Measurements from ENCODE around the gene FOXL2NB. TPM values are rescaled to one million over a fixed set of nuclear protein-coding genes. Genes with fewer than 3 reads are reported as not detected.
A peak's percentile ranks its signal among the peaks of the same experiment; 100 is the strongest.

Gene FOXL2NB
- total RNA-seq, 1 donor from 2014 or later: 5.2 TPM

- H2AFZ ChIP-seq (ENCODE audit: low read depth, low read length): peak overlapping the region; percentile 67
- peak overlapping the region; percentile 14 for H3K27ac Mint-ChIP-seq (ENCODE audit: unreplicated experiment)
Observed at GRCh38 chr3:138949445-138950005, 2.5 kb downstream of the FOXL2NB start.

GRCh38 chr3:138950006-138950644 lies 3.1 kb downstream of the FOXL2NB start:
- Histone ChIP-seq H3K36me3 (ENCODE audit: insufficient read depth, low read length) (no peaks in the 10 kb centered on the region), H3K27me3 (ENCODE audit: insufficient read depth, low read length) (peaks cover 74% of the 10 kb centered on the region), H3K4me3 (ENCODE audit: insufficient read depth, low read depth, low read length) (peak overlapping the region; percentile 42), H2AFZ (ENCODE audit: low read depth, low read length) (peak overlapping the region; percentile 67), H4K20me1 (ENCODE audit: insufficient read depth, low read length) (peaks cover 12% of the 10 kb centered on the region), H3K79me2 (ENCODE audit: insufficient read depth, low read length) (no peaks in the 10 kb centered on the region), H3K9me3 (ENCODE audit: insufficient read depth, low read depth, low read length) (no peaks in the 10 kb centered on the region), H3K4me2 (ENCODE audit: low read length) (peak overlapping the region; percentile 84), H3K27ac (ENCODE audit: low read depth, low read length) (no peak overlapping the region), H3K4me1 (ENCODE audit: insufficient read depth, low read length) (peaks cover 25% of the 10 kb centered on the region), H3K9ac (ENCODE audit: low read length) (no peak overlapping the region)
- Mint-ChIP-seq H3K4me3 (ENCODE audit: unreplicated experiment) (peak overlapping the region; percentile 36), H3K27ac (ENCODE audit: unreplicated experiment) (peak overlapping the region; percentile 42), H3K9me3 (ENCODE audit: unreplicated experiment) (peaks cover 1% of the 10 kb centered on the region), H3K27me3 (ENCODE audit: low read depth, unreplicated experiment) (peaks cover 63% of the 10 kb centered on the region), H3K36me3 (ENCODE audit: low read depth, unreplicated experiment) (no peaks in the 10 kb centered on the region), H3K4me1 (ENCODE audit: low read depth, unreplicated experiment) (peaks cover 14% of the 10 kb centered on the region)
- peak; percentile 30 for DNase-seq (ENCODE audit: low read depth)
- peak; percentile 97 for TF ChIP-seq EZH2 (IDR thresholded peaks at IDR 0.05; ENCODE audit: insufficient read depth, low read length)
- TF ChIP-seq CTCF (IDR thresholded peaks at IDR 0.05; ENCODE audit: insufficient read depth, low read depth, low read length): no peak
- no peak for FAIRE-seq

More at GRCh38 chr3:138949445-138950005, 2.5 kb downstream of the FOXL2NB start:
- DNase-seq (ENCODE audit: low read depth) (no peak), FAIRE-seq (no peak)
- Mint-ChIP-seq H3K4me1 (ENCODE audit: low read depth, unreplicated experiment) (peaks cover 16% of the 10 kb centered on the region), H3K4me3 (ENCODE audit: unreplicated experiment) (peak overlapping the region; percentile 75), H3K27me3 (ENCODE audit: low read depth, unreplicated experiment) (peaks cover 61% of the 10 kb centered on the region), H3K36me3 (ENCODE audit: low read depth, unreplicated experiment) (no peaks in the 10 kb centered on the region), H3K9me3 (ENCODE audit: unreplicated experiment) (peaks cover 3% of the 10 kb centered on the region)
- TF ChIP-seq CTCF (IDR thresholded peaks at IDR 0.05; ENCODE audit: insufficient read depth, low read depth, low read length) (no peak), EZH2 (IDR thresholded peaks at IDR 0.05; ENCODE audit: insufficient read depth, low read length) (no peak)
- no peaks in the 10 kb centered on the region for H3K36me3 ChIP-seq (ENCODE audit: insufficient read depth, low read length)
- no peak overlapping the region for H3K27ac ChIP-seq (ENCODE audit: low read depth, low read length)
- H4K20me1 ChIP-seq (ENCODE audit: insufficient read depth, low read length): peaks cover 12% of the 10 kb centered on the region
- H3K9me3 ChIP-seq (ENCODE audit: insufficient read depth, low read depth, low read length): no peaks in the 10 kb centered on the region
- H3K4me1 ChIP-seq (ENCODE audit: insufficient read depth, low read length): peaks cover 25% of the 10 kb centered on the region
- H3K4me3 ChIP-seq (ENCODE audit: insufficient read depth, low read depth, low read length): peak overlapping the region; percentile 42
- H3K27me3 ChIP-seq (ENCODE audit: insufficient read depth, low read length): peaks cover 75% of the 10 kb centered on the region
- H3K9ac ChIP-seq (ENCODE audit: low read length): no peak overlapping the region
- no peaks in the 10 kb centered on the region for H3K79me2 ChIP-seq (ENCODE audit: insufficient read depth, low read length)
- peak overlapping the region; percentile 84 for H3K4me2 ChIP-seq (ENCODE audit: low read length)

GRCh38 chr3:138950701-138951100 lies 3.7 kb downstream of the FOXL2NB start:
- H2AFZ ChIP-seq (ENCODE audit: low read depth, low read length): peak overlapping the region; percentile 67
- H3K27me3 ChIP-seq (ENCODE audit: insufficient read depth, low read length): peaks cover 72% of the 10 kb centered on the region
- FAIRE-seq: no peak
- H3K36me3 ChIP-seq (ENCODE audit: insufficient read depth, low read length): no peaks in the 10 kb centered on the region
- Mint-ChIP-seq H3K27ac (ENCODE audit: unreplicated experiment) (peak overlapping the region; percentile 42), H3K27me3 (ENCODE audit: low read depth, unreplicated experiment) (peaks cover 66% of the 10 kb centered on the region), H3K4me1 (ENCODE audit: low read depth, unreplicated experiment) (peaks cover 13% of the 10 kb centered on the region), H3K4me3 (ENCODE audit: unreplicated experiment) (peak overlapping the region; percentile 36), H3K36me3 (ENCODE audit: low read depth, unreplicated experiment) (no peaks in the 10 kb centered on the region), H3K9me3 (ENCODE audit: unreplicated experiment) (no peaks in the 10 kb centered on the region)
- DNase-seq (ENCODE audit: low read depth): no peak
- no peaks in the 10 kb centered on the region for H3K79me2 ChIP-seq (ENCODE audit: insufficient read depth, low read length)
- TF ChIP-seq EZH2 (IDR thresholded peaks at IDR 0.05; ENCODE audit: insufficient read depth, low read length): no peak
- TF ChIP-seq CTCF (IDR thresholded peaks at IDR 0.05; ENCODE audit: insufficient read depth, low read depth, low read length): no peak
- no peak overlapping the region for H3K9ac ChIP-seq (ENCODE audit: low read length)
- H4K20me1 ChIP-seq (ENCODE audit: insufficient read depth, low read length): peaks cover 12% of the 10 kb centered on the region
- H3K27ac ChIP-seq (ENCODE audit: low read depth, low read length): no peak overlapping the region
- H3K9me3 ChIP-seq (ENCODE audit: insufficient read depth, low read depth, low read length): no peaks in the 10 kb centered on the region
- peaks cover 25% of the 10 kb centered on the region for H3K4me1 ChIP-seq (ENCODE audit: insufficient read depth, low read length)
- H3K4me2 ChIP-seq (ENCODE audit: low read length): peak overlapping the region; percentile 84
- H3K4me3 ChIP-seq (ENCODE audit: insufficient read depth, low read depth, low read length): peak overlapping the region; percentile 42

All from astrocyte (in vitro differentiated cells and primary cell).